MM.1S (cell line): ENCODE data around the gene GNG5.

Experiments
- DNase-seq: peaks from one replicate; pipeline ENCODE4 v3.0.0-alpha.2; 2015
- H2AFZ ChIP-seq: fragments of 300-600 bp; sonication (generic); 2 replicates; pipeline ENCODE4 v1.6.0; 2016; ENCODE audit warnings: antibody characterized with exemption, low read length
- H3F3A ChIP-seq: fragments of 300-600 bp; sonication (generic); 2 replicates; pipeline ENCODE4 v1.6.1; 2016; ENCODE audit warnings: mild to moderate bottlenecking, antibody characterized with exemption, low read length, moderate library complexity, mixed read lengths; ENCODE audit not compliant: insufficient read depth
- H3K27ac ChIP-seq: fragments of 300-600 bp; sonication (generic); 2 replicates; pipeline ENCODE4 v1.5.1; 2016; ENCODE audit warnings: mild to moderate bottlenecking, low read length
- H3K27me3 ChIP-seq: fragments of 300-600 bp; sonication (generic); replicated peaks from 2 replicates; pipeline ENCODE4 v1.6.0; 2016; ENCODE audit warnings: low read length; ENCODE audit not compliant: insufficient read depth
- H3K36me3 ChIP-seq: fragments of 300-600 bp; sonication (generic); replicated peaks from 2 replicates; pipeline ENCODE4 v1.6.1; 2016; ENCODE audit warnings: mild to moderate bottlenecking, low read length, mixed read lengths; ENCODE audit not compliant: insufficient read depth
- H3K4me1 ChIP-seq: fragments of 300-600 bp; sonication (generic); 2 replicates; pipeline ENCODE4 v1.6.1; 2016; ENCODE audit warnings: low read length, mixed read lengths
- H3K4me2 ChIP-seq: fragments of 300-600 bp; sonication (generic); 2 replicates; pipeline ENCODE4 v1.6.0; 2016; ENCODE audit warnings: low read depth, low read length
- H3K4me3 ChIP-seq: fragments of 300-600 bp; sonication (generic); 2 replicates; pipeline ENCODE4 v1.5.1; 2016; ENCODE audit warnings: low read length, mixed read lengths
- H3K79me2 ChIP-seq: fragments of 300-600 bp; sonication (generic); 2 replicates; pipeline ENCODE4 v1.6.1; 2016; ENCODE audit warnings: mixed run types, low read length, mixed read lengths
- H3K9ac ChIP-seq: fragments of 300-600 bp; sonication (generic); 2 replicates; pipeline ENCODE4 v1.6.1; 2016; ENCODE audit warnings: low read length, mixed read lengths
- H3K9me2 ChIP-seq: fragments of 300-600 bp; sonication (generic); replicated peaks from 2 replicates; pipeline ENCODE4 v1.6.1; 2016; ENCODE audit warnings: mild to moderate bottlenecking, low read length, mixed read lengths; ENCODE audit not compliant: insufficient read depth
- H3K9me3 ChIP-seq: fragments of 300-600 bp; sonication (generic); replicated peaks from 2 replicates; pipeline ENCODE4 v1.6.1; 2016; ENCODE audit warnings: mild to moderate bottlenecking, low read length, mixed read lengths; ENCODE audit not compliant: insufficient read depth
- H4K20me1 ChIP-seq: fragments of 300-600 bp; sonication (generic); 2 replicates; pipeline ENCODE4 v1.6.1; 2016; ENCODE audit warnings: mild to moderate bottlenecking, low read length, moderate library complexity, mixed read lengths; ENCODE audit not compliant: insufficient read depth
- EZH2 ChIP-seq: fragments of 300-600 bp; sonication (generic); optimal IDR thresholded peaks from 2 replicates; pipeline ENCODE3; 2017; ENCODE audit warnings: low read depth, mild to moderate bottlenecking, antibody characterized with exemption, low read length, mixed read lengths
- EZH2phosphoT487 ChIP-seq: fragments of 300-600 bp; sonication (generic); IDR thresholded peaks from 2 replicates; pipeline ENCODE4 v1.6.1; 2018; ENCODE audit warnings: antibody characterized with exemption, low read length
- TF ChIP-seq, protein P1 (sequence below): fragments of 300-600 bp; sonication (generic); IDR thresholded peaks from 2 replicates; pipeline ENCODE4 v1.5.1; 2016; ENCODE audit warnings: antibody characterized with exemption, low read length, mixed read lengths

Gene GNG5

DNA sequence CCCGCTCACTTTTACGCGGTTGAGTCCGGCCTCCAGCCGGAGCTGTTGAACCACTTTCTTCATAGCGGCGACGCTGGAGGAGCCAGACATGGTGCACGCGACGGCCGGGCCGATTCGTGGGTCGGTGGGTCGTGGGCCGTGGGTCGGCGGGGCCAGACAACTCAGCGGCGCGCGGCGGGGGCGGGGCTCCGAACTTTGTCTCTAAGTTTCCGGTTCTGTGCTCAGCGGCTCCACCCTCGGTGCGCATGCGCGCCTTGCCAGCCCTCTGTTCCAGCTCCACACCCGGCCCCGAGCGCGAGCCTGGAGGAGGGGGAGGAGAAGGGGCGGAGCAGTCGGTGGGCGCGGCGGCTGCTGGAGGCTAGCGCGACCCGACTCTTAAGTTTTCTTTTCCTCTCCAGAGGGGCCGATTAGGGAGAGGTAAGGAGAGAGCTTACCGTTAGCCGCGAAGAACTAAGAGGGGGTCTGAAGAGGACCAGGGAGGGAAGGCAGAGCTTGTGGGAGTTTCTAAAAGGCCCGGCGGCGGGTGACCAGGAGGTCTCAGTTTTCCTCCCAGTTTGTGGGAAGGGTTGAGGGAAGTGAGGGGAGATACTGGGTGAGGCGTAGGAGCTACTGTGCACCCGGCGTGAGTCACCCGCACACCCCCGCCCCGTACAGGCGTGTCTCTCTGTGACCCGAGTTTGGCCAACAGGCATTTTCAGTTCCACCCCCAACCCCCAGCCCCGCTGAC lies at the start of gene GNG5, which contains the start of gene SPATA1:
GNG5 (minus strand) TSS at position 580 of the 727 bp plus-strand sequence; CDS start at position 90, 490 bp downstream.
SPATA1 (plus strand) TSS at position 385 of the 727 bp plus-strand sequence. CDS start 9,974 bp downstream, outside the sequence.
- Histone ChIP-seq H3K4me2 (peak within 1 kb of the TSS; percentile 69), H3K27me3 (no peaks in the 10 kb centered on the region), H3K9me3 (no peaks in the 10 kb centered on the region), H3K9me2 (no peaks in the 10 kb centered on the region), H3K4me3 (peak within 1 kb of the TSS; percentile 75), H2AFZ (peak within 1 kb of the TSS; percentile 77), H3K9ac (peak within 1 kb of the TSS; percentile 57), H3K36me3 (no peaks in the 10 kb centered on the region), H3K4me1 (no peaks in the 10 kb centered on the region), H3K79me2 (peaks cover 44% of the 10 kb centered on the region), H3K27ac (peak within 1 kb of the TSS; percentile 76; the same call in 1 of the 2 replicates), H3F3A (peaks cover 17% of the 10 kb centered on the region; the same call in 1 of the 2 replicates), H4K20me1 (no peaks in the 10 kb centered on the region)
- TF ChIP-seq, protein P1, sequence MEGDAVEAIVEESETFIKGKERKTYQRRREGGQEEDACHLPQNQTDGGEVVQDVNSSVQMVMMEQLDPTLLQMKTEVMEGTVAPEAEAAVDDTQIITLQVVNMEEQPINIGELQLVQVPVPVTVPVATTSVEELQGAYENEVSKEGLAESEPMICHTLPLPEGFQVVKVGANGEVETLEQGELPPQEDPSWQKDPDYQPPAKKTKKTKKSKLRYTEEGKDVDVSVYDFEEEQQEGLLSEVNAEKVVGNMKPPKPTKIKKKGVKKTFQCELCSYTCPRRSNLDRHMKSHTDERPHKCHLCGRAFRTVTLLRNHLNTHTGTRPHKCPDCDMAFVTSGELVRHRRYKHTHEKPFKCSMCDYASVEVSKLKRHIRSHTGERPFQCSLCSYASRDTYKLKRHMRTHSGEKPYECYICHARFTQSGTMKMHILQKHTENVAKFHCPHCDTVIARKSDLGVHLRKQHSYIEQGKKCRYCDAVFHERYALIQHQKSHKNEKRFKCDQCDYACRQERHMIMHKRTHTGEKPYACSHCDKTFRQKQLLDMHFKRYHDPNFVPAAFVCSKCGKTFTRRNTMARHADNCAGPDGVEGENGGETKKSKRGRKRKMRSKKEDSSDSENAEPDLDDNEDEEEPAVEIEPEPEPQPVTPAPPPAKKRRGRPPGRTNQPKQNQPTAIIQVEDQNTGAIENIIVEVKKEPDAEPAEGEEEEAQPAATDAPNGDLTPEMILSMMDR = no peak
- TF ChIP-seq EZH2phosphoT487 (no peak), EZH2 (no peak)
- DNase-seq = peak; percentile 88

DNA sequence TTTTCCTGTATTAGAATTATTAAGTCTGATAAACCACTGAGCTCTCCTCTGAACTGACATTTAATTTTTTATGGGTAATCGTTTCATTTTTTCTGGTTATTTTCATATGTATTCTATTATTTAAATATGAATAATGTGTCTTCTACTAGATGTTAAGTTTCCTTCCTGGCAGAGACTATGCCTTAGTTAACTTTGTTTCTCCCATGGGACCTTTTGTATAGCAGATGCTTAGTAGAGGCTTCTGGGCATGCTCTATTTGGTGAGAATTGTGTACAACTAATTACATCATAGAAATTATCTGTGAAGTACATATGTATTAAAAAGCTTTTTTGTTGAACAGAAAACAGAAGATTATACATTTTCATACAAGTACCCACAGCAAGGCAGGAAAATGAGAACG lies 44.4 kb upstream of the GNG5 start:
- no peaks in the 10 kb centered on the region for H3K36me3 ChIP-seq
- H3K9me2 ChIP-seq = no peaks in the 10 kb centered on the region
- H3K4me2 ChIP-seq = no peak overlapping the region
- DNase-seq = no peak
- H4K20me1 ChIP-seq = no peaks in the 10 kb centered on the region
- H2AFZ ChIP-seq = no peak overlapping the region
- H3F3A ChIP-seq = no peaks in the 10 kb centered on the region
- no peak for TF ChIP-seq EZH2phosphoT487
- TF ChIP-seq EZH2 = no peak
- TF ChIP-seq, protein P1 = no peak
- no peaks in the 10 kb centered on the region for H3K9me3 ChIP-seq
- H3K9ac ChIP-seq = no peak overlapping the region
- no peaks in the 10 kb centered on the region for H3K4me1 ChIP-seq
- no peaks in the 10 kb centered on the region for H3K27me3 ChIP-seq
- no peak overlapping the region for H3K4me3 ChIP-seq
- H3K27ac ChIP-seq = no peak overlapping the region
- no peaks in the 10 kb centered on the region for H3K79me2 ChIP-seq

DNA sequence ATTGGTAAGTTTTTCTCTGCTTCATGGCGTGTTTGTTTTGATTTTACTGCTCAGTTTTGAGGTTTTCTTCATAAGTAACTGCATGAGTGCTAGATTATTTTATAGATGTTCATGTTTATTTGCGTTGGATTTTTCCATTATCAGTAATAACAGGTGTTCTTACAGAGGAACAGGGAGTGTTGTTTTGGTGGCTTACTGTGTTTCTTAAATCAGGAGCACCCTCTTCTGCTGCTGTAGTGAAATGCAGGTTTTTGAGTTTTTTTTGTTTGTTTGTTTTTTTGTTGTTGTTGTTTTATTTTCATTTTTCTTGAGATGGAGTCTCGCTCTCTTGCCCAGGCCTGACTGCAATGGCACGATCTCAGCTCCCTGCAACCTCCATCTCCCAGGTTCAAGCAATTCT lies 35.3 kb upstream of the GNG5 start:
- no peaks in the 10 kb centered on the region for H3K79me2 ChIP-seq
- H3K9me3 ChIP-seq = no peaks in the 10 kb centered on the region
- no peaks in the 10 kb centered on the region for H3K9me2 ChIP-seq
- H3K4me1 ChIP-seq = no peaks in the 10 kb centered on the region
- TF ChIP-seq EZH2 = no peak
- TF ChIP-seq, protein P1 = peak; percentile 27
- H3K36me3 ChIP-seq = no peaks in the 10 kb centered on the region
- no peak for DNase-seq
- no peaks in the 10 kb centered on the region for H4K20me1 ChIP-seq
- no peaks in the 10 kb centered on the region for H3K27me3 ChIP-seq
- H3K27ac ChIP-seq = no peak overlapping the region
- no peak overlapping the region for H3K4me2 ChIP-seq
- H3K9ac ChIP-seq = no peak overlapping the region
- no peak overlapping the region for H3K4me3 ChIP-seq
- no peak overlapping the region for H2AFZ ChIP-seq
- no peaks in the 10 kb centered on the region for H3F3A ChIP-seq
